A549 (cell line): ENCODE measurements around the gene ADH1C. TPM values are rescaled to one million over a fixed set of nuclear protein-coding genes. Genes with fewer than 3 reads are reported as not detected.
"Not testable (repeated sequence)": the region's sequence is repeated elsewhere in the genome, so short reads cannot be mapped to it uniquely, and the experiment has no call there.

Experiments
- ATAC-seq, 2 experiments: fragments of 200-7000 bp in 1 of 2; fragments of >200 bp in 1 of 2; cut with Nextera tagmentation in 1 of 2; cut with Tn5 transposase in 1 of 2; 3 replicates each; pipeline versions ENCODE4 v1.8.0 to v1.9.1; 2018 to 2020; ENCODE audit warnings: mild to moderate bottlenecking in 1 of 2, moderate library complexity in 1 of 2
- CTCF ChIA-PET: fragments of 300-600 bp; sonication (Branson Sonifier 250); formaldehyde crosslinking; extraction: SDS; loops from one replicate; lab custom pipeline; 2021; ENCODE audit warnings: antibody characterized with exemption, inconsistent platforms; lab: Yijun Ruan, JAX
- POLR2A ChIA-PET: fragments of 350-600 bp; formaldehyde crosslinking; extraction: SDS; loops from one replicate; lab custom pipeline; 2021; ENCODE audit warnings: antibody characterized with exemption, inconsistent platforms; lab: Yijun Ruan, JAX
- DNase-seq, 2 experiments: peaks; one replicate each; pipeline versions ENCODE4 v3.0.0 to v3.0.0-alpha.2; 2011 to 2016; ENCODE audit warnings: low read depth in 1 of 2, low spot score in 1 of 2
- FAIRE-seq: peaks from 2 replicates; lab custom pipeline; 2011; peaks lifted over from hg19 to GRCh38; lab: Jason Lieb, UNC
- H3K27ac ChIP-seq, 2 experiments: fragments of >200 bp; sonication (Bioruptor Twin); formaldehyde crosslinking; 3 replicates each; pipeline ENCODE4 v1.5.1; 2016 to 2017
- H3K4me1 ChIP-seq: fragments of >200 bp; sonication (Bioruptor Twin); formaldehyde crosslinking; 3 replicates; pipeline ENCODE4 v1.6.1; 2016
- H3K4me2 ChIP-seq: fragments of >200 bp; sonication (Bioruptor Twin); formaldehyde crosslinking; 3 replicates; pipeline ENCODE4 v1.6.1; 2016
- H3K4me3 ChIP-seq: fragments of >200 bp; sonication (Bioruptor Twin); formaldehyde crosslinking; 3 replicates; pipeline ENCODE4 v1.5.1; 2016
- H3K9me3 ChIP-seq: fragments of >200 bp; sonication (Bioruptor Twin); formaldehyde crosslinking; 3 replicates; pipeline ENCODE4 v1.6.1; 2016
- BHLHE40 ChIP-seq: IDR thresholded peaks from 2 replicates; pipeline ENCODE4 v1.6.1; 2012; ENCODE audit warnings: low read depth, low read length, inconsistent platforms
- CBX2 ChIP-seq: fragments of 200-600 bp; sonication (generic); IDR thresholded peaks from 2 replicates; pipeline ENCODE4 v1.6.1; 2016; ENCODE audit warnings: low read depth, mild to moderate bottlenecking, borderline replicate concordance
- CEBPB ChIP-seq, 2 experiments: fragments of >200 bp in 1 of 2; sonication (Bioruptor Twin) in 1 of 2; formaldehyde crosslinking in 1 of 2; IDR thresholded peaks; 2 replicates each; pipeline ENCODE4 v1.6.1; 2012 to 2016
- CHD2 ChIP-seq: fragments of 150-350 bp; IDR thresholded peaks from 2 replicates; pipeline ENCODE4 v1.6.1; 2014; ENCODE audit warnings: low read length; ENCODE audit not compliant: partially characterized antibody
- EHF ChIP-seq: fragments of 250-450 bp; sonication (Bioruptor Pico); IDR thresholded peaks from 2 replicates; pipeline ENCODE4 v1.5.0; 2020; ENCODE audit warnings: mild to moderate bottlenecking
- FOSL2 ChIP-seq, 2 experiments: fragments of 450-650 bp in 1 of 2; fragments of >200 bp in 1 of 2; sonication (Bioruptor Twin) in 1 of 2; formaldehyde crosslinking; IDR thresholded peaks; 2 replicates each; pipeline versions ENCODE4 v1.5.0 to v1.6.1; 2016 to 2020; ENCODE audit warnings: mild to moderate bottlenecking in 1 of 2, moderate library complexity in 1 of 2
- FOXS1 ChIP-seq: fragments of 250-450 bp; sonication (Bioruptor Pico); IDR thresholded peaks from 2 replicates; pipeline ENCODE4 v1.5.0; 2020; ENCODE audit warnings: mild to moderate bottlenecking, moderate library complexity
- HDAC2 ChIP-seq: fragments of 200-600 bp; sonication (generic); IDR thresholded peaks from 2 replicates; pipeline ENCODE4 v1.6.1; 2016
- HOXB5 ChIP-seq: fragments of 250-450 bp; sonication (Bioruptor Pico); IDR thresholded peaks from 2 replicates; pipeline ENCODE4 v1.5.0; 2020; ENCODE audit warnings: mild to moderate bottlenecking, moderate library complexity
- KDM5A ChIP-seq: fragments of 200-600 bp; sonication (generic); IDR thresholded peaks from 2 replicates; pipeline ENCODE4 v1.6.1; 2016; ENCODE audit warnings: antibody characterized with exemption, mild to moderate bottlenecking
- MAZ ChIP-seq: fragments of 150-350 bp; IDR thresholded peaks from 2 replicates; pipeline ENCODE4 v1.6.1; 2014; ENCODE audit warnings: antibody characterized with exemption, low read depth, low read length, borderline replicate concordance
- NFE2L2 ChIP-seq: fragments of 150-350 bp; conservative IDR thresholded peaks from 2 replicates; pipeline ENCODE4 v1.6.1; 2014; ENCODE audit warnings: low read length
- NR3C1 ChIP-seq: fragments of >200 bp; sonication (Bioruptor Twin); formaldehyde crosslinking; IDR thresholded peaks from 3 replicates; pipeline ENCODE4 v1.6.1; 2017
- PHF8 ChIP-seq: fragments of 200-600 bp; sonication (generic); IDR thresholded peaks from 2 replicates; pipeline ENCODE4 v1.6.1; 2016; ENCODE audit warnings: low read depth, mild to moderate bottlenecking, antibody characterized with exemption, moderate library complexity, borderline replicate concordance
- POLR2A ChIP-seq: IDR thresholded peaks from 2 replicates; pipeline ENCODE4 v1.6.1; 2012; ENCODE audit warnings: mild to moderate bottlenecking, low read length
- RFX5 ChIP-seq: fragments of 450-650 bp; IDR thresholded peaks from 2 replicates; pipeline ENCODE4 v1.7.1; 2014; ENCODE audit warnings: antibody characterized with exemption, mild to moderate bottlenecking, moderate library complexity
- SREBF2 ChIP-seq: fragments of 450-650 bp; IDR thresholded peaks from 2 replicates; pipeline ENCODE4 v1.6.1; 2014; ENCODE audit warnings: mild to moderate bottlenecking, moderate library complexity
- ZC3H11A ChIP-seq: fragments of 450-650 bp; IDR thresholded peaks from 2 replicates; pipeline ENCODE4 v1.6.1; 2014; ENCODE audit warnings: antibody characterized with exemption, mild to moderate bottlenecking
- ZNF302 ChIP-seq: fragments of 250-450 bp; sonication (Bioruptor Pico); IDR thresholded peaks from 2 replicates; pipeline ENCODE4 v1.9.0; 2021; ENCODE audit warnings: inconsistent platforms, mild to moderate bottlenecking, moderate library complexity
- WGBS: methylation state at CpG from one replicate; pipeline ENCODE4 v1.1.6; 2017; ENCODE audit errors: missing lambda C conversion rate; 5-methylcytosine and 5-hydroxymethylcytosine counted together
- polyA plus RNA-seq, 4 experiments: library from polyadenylated mRNA; depleted of rRNA in 3 of 4; stranded (reverse); fragments of >200 nt; fragmentation: RNase III in 1 of 4; extraction: RNeasy Plus Mini Kit Qiagen cat#74134 plus additional on column Dnase treatment in 1 of 4; gene quantifications; 2 replicates in 3 of 4; 3 replicates in 1 of 4; pipeline ENCODE4 v1.2.3, GENCODE V29; 2011 to 2017
- TF ChIP-seq, protein P1 (sequence below): IDR thresholded peaks from 2 replicates; pipeline ENCODE4 v1.6.1; 2012; ENCODE audit warnings: low read depth, borderline replicate concordance
- TF ChIP-seq, protein P2 (sequence below): IDR thresholded peaks from 2 replicates; pipeline ENCODE4 v1.6.1; 2012
- TF ChIP-seq, protein P3 (sequence below): fragments of 250-450 bp; sonication (Bioruptor Pico); IDR thresholded peaks from 2 replicates; pipeline ENCODE4 v1.5.0; 2021; ENCODE audit warnings: mild to moderate bottlenecking, moderate library complexity, borderline replicate concordance
- TF ChIP-seq, protein P4 (sequence below): fragments of >200 bp; sonication (Bioruptor Twin); formaldehyde crosslinking; IDR thresholded peaks from 2 replicates; pipeline ENCODE4 v1.6.1; 2016
- TF ChIP-seq, protein P5 (sequence below): fragments of 450-650 bp; IDR thresholded peaks from 2 replicates; pipeline ENCODE4 v1.6.1; 2014; ENCODE audit warnings: antibody characterized with exemption
- TF ChIP-seq, protein P6 (sequence below): fragments of >200 bp; sonication (Bioruptor Twin); formaldehyde crosslinking; IDR thresholded peaks from 3 replicates; pipeline ENCODE4 v1.6.1; 2016

ADH1C gene
- polyA plus RNA-seq, 2 of the 4 experiments (the other 2 are of a cell fraction), result not detected

DNA sequence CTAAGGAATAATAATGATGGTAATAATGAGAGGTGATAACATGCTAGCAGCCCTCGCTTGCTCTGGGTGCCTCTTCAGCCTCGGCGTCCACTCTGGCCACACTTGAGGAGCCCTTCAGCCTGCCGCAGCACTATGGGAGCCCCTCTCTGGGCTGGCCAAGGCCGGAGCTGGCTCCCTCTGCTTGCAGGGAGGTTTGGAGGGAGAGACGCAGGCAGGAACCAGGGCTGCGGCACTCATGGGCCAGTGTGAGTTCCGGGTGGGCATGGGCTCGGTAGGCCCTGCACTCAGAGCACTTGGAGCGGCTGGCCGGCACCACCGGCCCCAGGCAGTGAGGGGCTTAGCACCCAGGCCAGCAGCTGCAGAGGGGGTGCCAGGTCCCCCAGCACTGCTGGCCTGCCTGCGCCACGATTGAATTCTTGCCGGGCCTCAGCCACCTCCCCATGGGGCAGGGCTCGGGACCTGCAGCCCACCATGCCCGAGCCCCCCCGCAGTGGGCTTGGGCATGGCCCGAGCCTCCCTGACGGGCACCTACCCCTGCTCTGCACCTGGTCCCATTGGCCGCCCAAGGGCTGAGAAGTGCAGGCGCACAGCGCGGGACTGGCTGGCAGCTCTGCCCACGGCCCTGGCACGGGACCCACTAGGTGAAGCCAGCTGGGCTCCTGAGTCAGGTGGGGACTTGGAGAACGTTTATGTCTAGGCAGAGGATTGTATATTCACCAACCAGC lies 7.1 kb upstream of the ADH1C start (continued):
- TF ChIP-seq SREBF2 (no peak), EHF (CRISPR knock-in tag) (no peak), MAZ (no peak), CHD2 (no peak), NR3C1 (no peak), KDM5A (no peak)

DNA sequence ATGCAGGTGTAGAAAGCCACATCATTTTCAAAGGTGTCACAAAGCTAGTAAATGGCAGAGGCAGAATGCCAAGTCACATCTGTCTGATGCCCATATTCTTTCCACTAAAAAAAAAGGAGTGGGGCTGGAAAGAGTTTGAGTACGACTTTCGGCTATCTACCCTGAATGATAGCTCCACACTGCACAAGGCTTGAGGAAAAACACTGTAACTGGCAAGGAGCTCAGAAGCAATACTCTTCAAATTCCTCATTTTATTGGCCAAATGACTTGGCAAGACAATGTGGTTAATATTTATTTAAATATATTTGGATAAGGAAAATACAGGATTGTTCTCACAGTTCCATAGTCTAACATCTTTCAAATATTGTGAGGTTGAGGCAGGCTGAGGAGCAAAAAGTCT lies 5.4 kb upstream of the ADH1C start:
- 21% methylated on average over 2 of the region's 2 CpGs for WGBS
- TF ChIP-seq HDAC2, result no peak
- TF ChIP-seq, protein P1, sequence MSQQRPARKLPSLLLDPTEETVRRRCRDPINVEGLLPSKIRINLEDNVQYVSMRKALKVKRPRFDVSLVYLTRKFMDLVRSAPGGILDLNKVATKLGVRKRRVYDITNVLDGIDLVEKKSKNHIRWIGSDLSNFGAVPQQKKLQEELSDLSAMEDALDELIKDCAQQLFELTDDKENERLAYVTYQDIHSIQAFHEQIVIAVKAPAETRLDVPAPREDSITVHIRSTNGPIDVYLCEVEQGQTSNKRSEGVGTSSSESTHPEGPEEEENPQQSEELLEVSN, result no peak
- TF ChIP-seq, protein P2, sequence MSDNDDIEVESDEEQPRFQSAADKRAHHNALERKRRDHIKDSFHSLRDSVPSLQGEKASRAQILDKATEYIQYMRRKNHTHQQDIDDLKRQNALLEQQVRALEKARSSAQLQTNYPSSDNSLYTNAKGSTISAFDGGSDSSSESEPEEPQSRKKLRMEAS, result no peak
- TF ChIP-seq, protein P3, sequence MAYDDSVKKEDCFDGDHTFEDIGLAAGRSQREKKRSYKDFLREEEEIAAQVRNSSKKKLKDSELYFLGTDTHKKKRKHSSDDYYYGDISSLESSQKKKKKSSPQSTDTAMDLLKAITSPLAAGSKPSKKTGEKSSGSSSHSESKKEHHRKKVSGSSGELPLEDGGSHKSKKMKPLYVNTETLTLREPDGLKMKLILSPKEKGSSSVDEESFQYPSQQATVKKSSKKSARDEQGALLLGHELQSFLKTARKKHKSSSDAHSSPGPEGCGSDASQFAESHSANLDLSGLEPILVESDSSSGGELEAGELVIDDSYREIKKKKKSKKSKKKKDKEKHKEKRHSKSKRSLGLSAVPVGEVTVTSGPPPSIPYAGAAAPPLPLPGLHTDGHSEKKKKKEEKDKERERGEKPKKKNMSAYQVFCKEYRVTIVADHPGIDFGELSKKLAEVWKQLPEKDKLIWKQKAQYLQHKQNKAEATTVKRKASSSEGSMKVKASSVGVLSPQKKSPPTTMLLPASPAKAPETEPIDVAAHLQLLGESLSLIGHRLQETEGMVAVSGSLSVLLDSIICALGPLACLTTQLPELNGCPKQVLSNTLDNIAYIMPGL, result no peak
- no peak for TF ChIP-seq KDM5A
- TF ChIP-seq, protein P4, sequence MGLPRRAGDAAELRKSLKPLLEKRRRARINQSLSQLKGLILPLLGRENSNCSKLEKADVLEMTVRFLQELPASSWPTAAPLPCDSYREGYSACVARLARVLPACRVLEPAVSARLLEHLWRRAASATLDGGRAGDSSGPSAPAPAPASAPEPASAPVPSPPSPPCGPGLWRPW, result no peak
- TF ChIP-seq ZNF302 (CRISPR knock-in tag), result no peak
- TF ChIP-seq ZC3H11A, result no peak
- TF ChIP-seq HOXB5 (CRISPR knock-in tag), result no peak
- no peak for TF ChIP-seq RFX5
- TF ChIP-seq, protein P5, sequence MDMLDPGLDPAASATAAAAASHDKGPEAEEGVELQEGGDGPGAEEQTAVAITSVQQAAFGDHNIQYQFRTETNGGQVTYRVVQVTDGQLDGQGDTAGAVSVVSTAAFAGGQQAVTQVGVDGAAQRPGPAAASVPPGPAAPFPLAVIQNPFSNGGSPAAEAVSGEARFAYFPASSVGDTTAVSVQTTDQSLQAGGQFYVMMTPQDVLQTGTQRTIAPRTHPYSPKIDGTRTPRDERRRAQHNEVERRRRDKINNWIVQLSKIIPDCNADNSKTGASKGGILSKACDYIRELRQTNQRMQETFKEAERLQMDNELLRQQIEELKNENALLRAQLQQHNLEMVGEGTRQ, result no peak
- TF ChIP-seq PHF8, result no peak

DNA sequence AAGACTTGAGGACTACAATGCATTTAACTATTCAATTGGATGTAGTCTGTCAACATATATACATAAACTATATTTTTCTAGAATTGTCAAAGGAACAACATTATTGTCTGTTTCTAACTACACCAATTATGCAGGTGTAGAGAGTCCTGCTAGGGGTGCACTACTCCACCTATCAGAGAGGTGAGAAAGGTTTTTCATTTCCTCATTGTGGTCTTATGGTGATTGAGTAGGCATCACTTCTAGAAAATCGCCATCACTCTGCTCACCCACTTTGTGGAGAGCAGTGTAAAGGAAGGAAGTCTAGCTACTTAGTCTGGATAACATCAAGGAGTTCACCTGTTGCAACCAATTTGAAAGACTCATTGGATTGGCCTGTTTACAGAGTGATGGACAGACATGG lies 4.4 kb upstream of the ADH1C start:
- FAIRE-seq, result no peak
- Histone ChIP-seq H3K4me2 (no peak overlapping the region), H3K4me3 (no peak overlapping the region), H3K27ac (no peak overlapping the region), H3K9me3 (no peaks in the 10 kb centered on the region), H3K4me1 (no peaks in the 10 kb centered on the region)
- TF ChIP-seq NFE2L2 (no peak), CEBPB (IDR thresholded peaks at IDR 0.05) (no peak), POLR2A (no peak), FOXS1 (CRISPR knock-in tag) (no peak), ZNF302 (CRISPR knock-in tag) (no peak), ZC3H11A (no peak), FOSL2 (IDR thresholded peaks at IDR 0.05) (no peak), FOSL2 (CRISPR knock-in tag; IDR thresholded peaks at IDR 0.05) (no peak), CBX2 (no peak), BHLHE40 (no peak), RFX5 (no peak)
- TF ChIP-seq, protein P2, result no peak
- TF ChIP-seq, protein P6, sequence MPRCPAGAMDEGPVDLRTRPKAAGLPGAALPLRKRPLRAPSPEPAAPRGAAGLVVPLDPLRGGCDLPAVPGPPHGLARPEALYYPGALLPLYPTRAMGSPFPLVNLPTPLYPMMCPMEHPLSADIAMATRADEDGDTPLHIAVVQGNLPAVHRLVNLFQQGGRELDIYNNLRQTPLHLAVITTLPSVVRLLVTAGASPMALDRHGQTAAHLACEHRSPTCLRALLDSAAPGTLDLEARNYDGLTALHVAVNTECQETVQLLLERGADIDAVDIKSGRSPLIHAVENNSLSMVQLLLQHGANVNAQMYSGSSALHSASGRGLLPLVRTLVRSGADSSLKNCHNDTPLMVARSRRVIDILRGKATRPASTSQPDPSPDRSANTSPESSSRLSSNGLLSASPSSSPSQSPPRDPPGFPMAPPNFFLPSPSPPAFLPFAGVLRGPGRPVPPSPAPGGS, result no peak
- DNase-seq, result no peak
- CTCF ChIA-PET, result no interaction called here
- WGBS, result 10% methylated on average over 1 of the region's 1 CpG
- POLR2A ChIA-PET, result no interaction called here
- no peak for ATAC-seq

More for the DNA sequence above, 5.4 kb upstream of the ADH1C start:
- H3K9me3 ChIP-seq, result no peaks in the 10 kb centered on the region
- CTCF ChIA-PET, result no interaction called here
- DNase-seq, result no peak
- POLR2A ChIA-PET, result interaction anchor here (0.5 kb wide), 1 partner anchor 682 kb away, joined by 6 read pairs; no protein-coding TSS in a partner anchor
- H3K27ac ChIP-seq, result no peak overlapping the region
- no peak overlapping the region for H3K4me3 ChIP-seq
- ATAC-seq, result no peak
- no peaks in the 10 kb centered on the region for H3K4me1 ChIP-seq
- no peak overlapping the region for H3K4me2 ChIP-seq
- no peak for FAIRE-seq

DNA sequence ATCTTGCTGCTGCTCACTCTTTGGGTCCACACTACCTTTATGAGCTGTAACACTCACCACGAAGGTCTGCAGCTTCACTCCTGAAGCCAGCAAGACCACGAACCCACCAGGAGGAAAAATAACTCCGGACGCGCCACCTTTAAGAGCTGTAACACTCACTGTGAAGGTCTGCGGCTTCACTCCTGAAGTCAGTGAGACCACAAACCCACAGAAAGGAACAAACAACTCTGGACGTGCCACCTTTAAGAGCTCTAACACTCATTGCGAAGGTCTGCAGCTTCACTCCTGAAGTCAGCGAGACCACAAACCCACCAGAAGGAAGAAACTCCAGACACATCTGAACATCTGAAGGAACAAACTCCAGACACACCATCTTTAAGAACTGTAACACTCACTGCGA lies 3.6 kb upstream of the ADH1C start:
- DNase-seq, CTCF ChIA-PET, H3K4me1 ChIP-seq, ATAC-seq, H3K27ac ChIP-seq, POLR2A ChIA-PET, H3K9me3 ChIP-seq, H3K4me2 ChIP-seq, FAIRE-seq, H3K4me3 ChIP-seq: not testable (repeated sequence)
- WGBS, result 54% methylated on average over 10 of the region's 10 CpGs
